IPS-NIHi11 (cell line): Measurements from ENCODE around the gene TSPYL4.

Experiments used
- DNase-seq: peaks from one replicate; pipeline ENCODE4 v3.0.0; 2012; ENCODE audit warnings: mixed read lengths, low spot score

Gene TSPYL4

GRCh38 chr6:116221911-116222310, 32.0 kb downstream of the TSPYL4 start:
- no peak for DNase-seq

- DNase-seq, result no peak
Measured at GRCh38 chr6:116221067-116221466, 32.8 kb downstream of the TSPYL4 start.

GRCh38 chr6:116218866-116219265, 35.0 kb downstream of the TSPYL4 start:
- DNase-seq, result no peak

GRCh38 chr6:116218172-116218633, 35.7 kb downstream of the TSPYL4 start:
- DNase-seq, result no peak

- DNase-seq, result peak; percentile 21
Measured at GRCh38 chr6:116217069-116217468, 36.8 kb downstream of the TSPYL4 start.

- DNase-seq, result no peak
Measured at GRCh38 chr6:116215414-116215813, 38.5 kb downstream of the TSPYL4 start.

GRCh38 chr6:116214681-116215080, 39.2 kb downstream of the TSPYL4 start:
- no peak for DNase-seq

- DNase-seq, result no peak
Measured at GRCh38 chr6:116210750-116211425, 43.0 kb downstream of the TSPYL4 start.

- no peak for DNase-seq
Measured at GRCh38 chr6:116210316-116210715, 43.6 kb downstream of the TSPYL4 start.

- DNase-seq, result no peak
Measured at GRCh38 chr6:116208056-116208785, 45.7 kb downstream of the TSPYL4 start.

- DNase-seq, result no peak
Measured at GRCh38 chr6:116206231-116206903, 47.5 kb downstream of the TSPYL4 start.

GRCh38 chr6:116205281-116205680, 48.6 kb downstream of the TSPYL4 start:
- DNase-seq, result no peak

- no peak for DNase-seq
Measured at GRCh38 chr6:116201538-116201937, 52.3 kb downstream of the TSPYL4 start.

- DNase-seq, result no peak
Measured at GRCh38 chr6:116200619-116201249, 53.1 kb downstream of the TSPYL4 start.
